DOHH2 (cell line): ENCODE data around the gene KIF26B.

Experiments used
- H3F3A ChIP-seq: fragments of 200-600 bp; sonication (generic), shearing (Covaris generic); 2 replicates; pipeline ENCODE4 v1.6.0; 2016; ENCODE audit warnings: antibody characterized with exemption, mild to moderate bottlenecking; ENCODE audit not compliant: control insufficient read depth, insufficient read depth
- H3K27ac ChIP-seq: fragments of 200-600 bp; sonication (generic); 2 replicates; pipeline ENCODE4 v1.5.1; 2014; ENCODE audit warnings: low read depth, mild to moderate bottlenecking, low read length, moderate library complexity
- H3K27me3 ChIP-seq: fragments of 200-600 bp; sonication (generic); 2 replicates; pipeline ENCODE4 v1.6.1; 2014; ENCODE audit warnings: mild to moderate bottlenecking, low read length, mixed read lengths; ENCODE audit not compliant: control insufficient read depth
- H3K36me3 ChIP-seq: fragments of 200-600 bp; sonication (generic); 2 replicates; pipeline ENCODE4 v1.6.1; 2014; ENCODE audit warnings: mild to moderate bottlenecking, low read length, moderate library complexity, mixed read lengths; ENCODE audit not compliant: control insufficient read depth
- H3K4me1 ChIP-seq: fragments of 200-600 bp; sonication (generic); 2 replicates; pipeline ENCODE4 v1.6.1; 2014; ENCODE audit warnings: mild to moderate bottlenecking, low read length, mixed read lengths; ENCODE audit not compliant: control insufficient read depth
- H3K4me2 ChIP-seq: fragments of 200-600 bp; sonication (generic); 2 replicates; pipeline ENCODE4 v1.6.0; 2014; ENCODE audit warnings: mild to moderate bottlenecking, low read length, moderate library complexity
- H3K4me3 ChIP-seq: fragments of 200-600 bp; sonication (generic); 2 replicates; pipeline ENCODE4 v1.5.1; 2014; ENCODE audit warnings: mild to moderate bottlenecking, low read length, mixed read lengths
- H3K79me2 ChIP-seq: fragments of 200-600 bp; sonication (generic); 2 replicates; pipeline ENCODE4 v1.6.1; 2014; ENCODE audit warnings: mild to moderate bottlenecking, low read length, mixed read lengths; ENCODE audit not compliant: control insufficient read depth
- H3K9me2 ChIP-seq: fragments of 200-600 bp; sonication (generic); replicated peaks from 2 replicates; pipeline ENCODE4 v1.6.1; 2014; ENCODE audit warnings: mild to moderate bottlenecking, low read length, mixed read lengths; ENCODE audit not compliant: control insufficient read depth
- H3K9me3 ChIP-seq: fragments of 200-600 bp; sonication (generic); 2 replicates; pipeline ENCODE4 v1.6.1; 2014; ENCODE audit warnings: antibody characterized with exemption, low read length, mixed read lengths; ENCODE audit not compliant: control insufficient read depth, insufficient read depth
- H4K20me1 ChIP-seq: fragments of 200-600 bp; sonication (generic); 2 replicates; pipeline ENCODE4 v1.6.0; 2014; ENCODE audit warnings: low read depth, mild to moderate bottlenecking, antibody characterized with exemption, low read length, moderate library complexity; ENCODE audit not compliant: control insufficient read depth, insufficient read depth
- EZH2phosphoT487 ChIP-seq: fragments of 200-600 bp; sonication (generic); IDR thresholded peaks from 2 replicates; pipeline ENCODE4 v1.6.1; 2017; ENCODE audit warnings: borderline replicate concordance, mild to moderate bottlenecking, antibody characterized with exemption, low read length, moderate library complexity, mixed read lengths
- TF ChIP-seq, protein P1 (sequence below): fragments of 200-600 bp; sonication (generic); IDR thresholded peaks from one replicate; pipeline ENCODE4 v1.5.1; 2014; ENCODE audit warnings: antibody characterized with exemption, mild to moderate bottlenecking, low read depth, low read length; ENCODE audit not compliant: poor library complexity, severe bottlenecking

KIF26B gene

DNA sequence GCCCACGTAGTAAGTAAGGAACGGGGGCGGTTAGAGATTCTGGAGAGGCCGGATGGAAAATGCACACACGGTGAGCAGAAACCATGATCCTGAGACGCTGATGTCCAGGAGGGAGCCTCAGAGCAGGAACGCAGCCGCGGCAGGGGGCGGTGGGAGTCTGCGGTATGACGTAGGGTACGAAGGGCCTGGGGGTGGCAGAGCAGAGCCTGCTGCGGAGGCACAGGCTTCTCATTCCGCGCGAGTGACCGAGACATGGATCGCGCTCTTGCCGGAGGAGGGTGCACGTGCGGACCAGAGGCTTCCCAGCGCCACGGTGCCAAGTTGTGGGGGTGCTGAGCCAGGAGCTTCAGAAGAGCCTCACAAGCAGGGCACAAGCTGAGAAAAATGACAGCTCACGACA, 176.2 kb downstream of the KIF26B start:
- Histone ChIP-seq H3K4me2 (no peak overlapping the region), H3F3A (no peaks in the 10 kb centered on the region), H3K79me2 (no peaks in the 10 kb centered on the region), H3K9me3 (no peaks in the 10 kb centered on the region), H3K27ac (no peak overlapping the region), H3K4me1 (no peaks in the 10 kb centered on the region), H3K27me3 (no peaks in the 10 kb centered on the region), H3K36me3 (no peaks in the 10 kb centered on the region), H3K4me3 (no peak overlapping the region), H4K20me1 (no peaks in the 10 kb centered on the region), H3K9me2 (no peaks in the 10 kb centered on the region)
- TF ChIP-seq EZH2phosphoT487: no peak
- TF ChIP-seq, protein P1, sequence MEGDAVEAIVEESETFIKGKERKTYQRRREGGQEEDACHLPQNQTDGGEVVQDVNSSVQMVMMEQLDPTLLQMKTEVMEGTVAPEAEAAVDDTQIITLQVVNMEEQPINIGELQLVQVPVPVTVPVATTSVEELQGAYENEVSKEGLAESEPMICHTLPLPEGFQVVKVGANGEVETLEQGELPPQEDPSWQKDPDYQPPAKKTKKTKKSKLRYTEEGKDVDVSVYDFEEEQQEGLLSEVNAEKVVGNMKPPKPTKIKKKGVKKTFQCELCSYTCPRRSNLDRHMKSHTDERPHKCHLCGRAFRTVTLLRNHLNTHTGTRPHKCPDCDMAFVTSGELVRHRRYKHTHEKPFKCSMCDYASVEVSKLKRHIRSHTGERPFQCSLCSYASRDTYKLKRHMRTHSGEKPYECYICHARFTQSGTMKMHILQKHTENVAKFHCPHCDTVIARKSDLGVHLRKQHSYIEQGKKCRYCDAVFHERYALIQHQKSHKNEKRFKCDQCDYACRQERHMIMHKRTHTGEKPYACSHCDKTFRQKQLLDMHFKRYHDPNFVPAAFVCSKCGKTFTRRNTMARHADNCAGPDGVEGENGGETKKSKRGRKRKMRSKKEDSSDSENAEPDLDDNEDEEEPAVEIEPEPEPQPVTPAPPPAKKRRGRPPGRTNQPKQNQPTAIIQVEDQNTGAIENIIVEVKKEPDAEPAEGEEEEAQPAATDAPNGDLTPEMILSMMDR: no peak

- no peaks in the 10 kb centered on the region for H4K20me1 ChIP-seq
- no peaks in the 10 kb centered on the region for H3F3A ChIP-seq
- no peaks in the 10 kb centered on the region for H3K4me1 ChIP-seq
- H3K36me3 ChIP-seq: no peaks in the 10 kb centered on the region
- H3K4me2 ChIP-seq: no peak overlapping the region
- no peak for TF ChIP-seq EZH2phosphoT487
- TF ChIP-seq, protein P1: no peak
- no peak overlapping the region for H3K27ac ChIP-seq
- no peak overlapping the region for H3K4me3 ChIP-seq
- H3K9me3 ChIP-seq: no peaks in the 10 kb centered on the region
- no peaks in the 10 kb centered on the region for H3K9me2 ChIP-seq
- H3K79me2 ChIP-seq: no peaks in the 10 kb centered on the region
- H3K27me3 ChIP-seq: no peaks in the 10 kb centered on the region
Observed at GRCh38 chr1:245332085-245332484, 177.3 kb downstream of the KIF26B start.

GRCh38 chr1:245332513-245332912, 177.7 kb downstream of the KIF26B start:
- no peak overlapping the region for H3K4me3 ChIP-seq
- no peaks in the 10 kb centered on the region for H3K4me1 ChIP-seq
- H3K4me2 ChIP-seq: no peak overlapping the region
- H3K27ac ChIP-seq: no peak overlapping the region
- no peaks in the 10 kb centered on the region for H4K20me1 ChIP-seq
- no peaks in the 10 kb centered on the region for H3K9me2 ChIP-seq
- H3K36me3 ChIP-seq: no peaks in the 10 kb centered on the region
- H3K79me2 ChIP-seq: no peaks in the 10 kb centered on the region
- H3K27me3 ChIP-seq: no peaks in the 10 kb centered on the region
- no peaks in the 10 kb centered on the region for H3K9me3 ChIP-seq
- no peaks in the 10 kb centered on the region for H3F3A ChIP-seq
- TF ChIP-seq EZH2phosphoT487: no peak
- TF ChIP-seq, protein P1: no peak

- no peaks in the 10 kb centered on the region for H3K27me3 ChIP-seq
- no peak overlapping the region for H3K4me3 ChIP-seq
- no peaks in the 10 kb centered on the region for H4K20me1 ChIP-seq
- H3F3A ChIP-seq: no peaks in the 10 kb centered on the region
- TF ChIP-seq, protein P1: no peak
- no peak for TF ChIP-seq EZH2phosphoT487
- no peaks in the 10 kb centered on the region for H3K9me3 ChIP-seq
- no peaks in the 10 kb centered on the region for H3K79me2 ChIP-seq
- no peaks in the 10 kb centered on the region for H3K9me2 ChIP-seq
- H3K4me2 ChIP-seq: no peak overlapping the region
- no peaks in the 10 kb centered on the region for H3K4me1 ChIP-seq
- H3K27ac ChIP-seq: no peak overlapping the region
- no peaks in the 10 kb centered on the region for H3K36me3 ChIP-seq
Observed at GRCh38 chr1:245334235-245334634, 179.4 kb downstream of the KIF26B start.
